Endothelial cell of umbilical vein (primary cell): ENCODE results near the gene TMEM208.

Experiments used
- JUN ChIP-seq: IDR thresholded peaks from 2 replicates; pipeline ENCODE4 v1.6.1; 2011; ENCODE audit warnings: borderline replicate concordance, low read depth; ENCODE audit not compliant: insufficient read length, insufficient read depth
- MAX ChIP-seq: IDR thresholded peaks from 2 replicates; pipeline ENCODE4 v1.6.1; 2011; ENCODE audit not compliant: insufficient read depth, insufficient read length
- POLR2A ChIP-seq: IDR thresholded peaks from 2 replicates; pipeline ENCODE4 v1.6.1; 2012; ENCODE audit warnings: low read depth, mild to moderate bottlenecking, control low read depth, low read length
- TF ChIP-seq, protein P1 (sequence below), 2 donors: IDR thresholded peaks; 1 replicate in 1 of 2; 2 replicates in 1 of 2; pipeline ENCODE4 v1.5.1; 2011; ENCODE audit warnings: low read length in 2 of 2, mild to moderate bottlenecking in 2 of 2, moderate library complexity in 2 of 2, control low read depth in 1 of 2, inconsistent platforms in 1 of 2, low read depth in 1 of 2; ENCODE audit not compliant: insufficient read depth in 1 of 2; ENCODE audit errors: extremely low read depth in 1 of 2

GRCh38 chr16:67246081-67246755 lies 19.3 kb downstream of the TMEM208 start:
- TF ChIP-seq, protein P1, sequence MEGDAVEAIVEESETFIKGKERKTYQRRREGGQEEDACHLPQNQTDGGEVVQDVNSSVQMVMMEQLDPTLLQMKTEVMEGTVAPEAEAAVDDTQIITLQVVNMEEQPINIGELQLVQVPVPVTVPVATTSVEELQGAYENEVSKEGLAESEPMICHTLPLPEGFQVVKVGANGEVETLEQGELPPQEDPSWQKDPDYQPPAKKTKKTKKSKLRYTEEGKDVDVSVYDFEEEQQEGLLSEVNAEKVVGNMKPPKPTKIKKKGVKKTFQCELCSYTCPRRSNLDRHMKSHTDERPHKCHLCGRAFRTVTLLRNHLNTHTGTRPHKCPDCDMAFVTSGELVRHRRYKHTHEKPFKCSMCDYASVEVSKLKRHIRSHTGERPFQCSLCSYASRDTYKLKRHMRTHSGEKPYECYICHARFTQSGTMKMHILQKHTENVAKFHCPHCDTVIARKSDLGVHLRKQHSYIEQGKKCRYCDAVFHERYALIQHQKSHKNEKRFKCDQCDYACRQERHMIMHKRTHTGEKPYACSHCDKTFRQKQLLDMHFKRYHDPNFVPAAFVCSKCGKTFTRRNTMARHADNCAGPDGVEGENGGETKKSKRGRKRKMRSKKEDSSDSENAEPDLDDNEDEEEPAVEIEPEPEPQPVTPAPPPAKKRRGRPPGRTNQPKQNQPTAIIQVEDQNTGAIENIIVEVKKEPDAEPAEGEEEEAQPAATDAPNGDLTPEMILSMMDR (IDR thresholded peaks at IDR 0.05; ENCODE audit: extremely low read depth in 1 of 2, insufficient read depth in 1 of 2, low read depth in 1 of 2, low read length in 2 of 2): peak; percentile 21 to 27
- peak; percentile 56 for TF ChIP-seq POLR2A
- TF ChIP-seq MAX: peak; percentile 57
- no peak for TF ChIP-seq JUN
